AG04450 (cell line): ENCODE results near the gene GPR179. TPM values are rescaled to one million over a fixed set of nuclear protein-coding genes. Genes with fewer than 3 reads are reported as not detected.

Experiments
- CTCF ChIA-PET: fragments of 300-600, 350-600 bp; formaldehyde crosslinking; extraction: SDS; loops from one replicate; lab custom pipeline; 2022; ENCODE audit warnings: antibody characterized with exemption, inconsistent platforms; lab: Charles Lee
- POLR2A ChIA-PET: fragments of 350-600 bp; formaldehyde crosslinking; extraction: SDS; loops from one replicate; lab custom pipeline; 2021; ENCODE audit warnings: antibody characterized with exemption, inconsistent platforms; lab: Yijun Ruan, JAX
- DNase-seq: peaks from one replicate; pipeline ENCODE4 v3.0.0-alpha.2; 2011; ENCODE audit warnings: low read depth, low spot score
- H3K27ac ChIP-seq: one replicate; pipeline ENCODE4 v1.5.1; 2012; ENCODE audit warnings: low read depth, low read length, control low read depth
- H3K27me3 ChIP-seq: one replicate; pipeline ENCODE4 v1.6.0; 2012; ENCODE audit warnings: low read length; ENCODE audit not compliant: control insufficient read depth, insufficient read depth
- H3K4me3 ChIP-seq: 2 replicates; pipeline ENCODE4 v1.5.1; 2011; ENCODE audit warnings: mild to moderate bottlenecking, low read depth, low read length, control low read depth
- H3K9me3 ChIP-seq: 2 replicates; pipeline ENCODE4 v1.5.1; 2012; ENCODE audit warnings: low read length; ENCODE audit not compliant: control insufficient read depth, insufficient read depth
- CTCF ChIP-seq: IDR thresholded peaks from 2 replicates; pipeline ENCODE4 v1.5.1; 2011; ENCODE audit warnings: low read depth, low read length, control low read depth, inconsistent platforms
- polyA plus RNA-seq: library from polyadenylated mRNA; depleted of rRNA; stranded (reverse); fragments of >200 nt; gene quantifications from 2 replicates; pipeline ENCODE4 v1.2.3, GENCODE V29; 2011

The GPR179 gene
- polyA plus RNA-seq, 1 experiment = not detected

GRCh38 chr17:38352245-38353085 is 8.7 kb upstream of the GPR179 start:
- POLR2A ChIA-PET = interaction anchor here (1.2 kb wide), 1 partner anchor 62 kb away, joined by 5 read pairs; no protein-coding TSS in a partner anchor
- H3K27ac ChIP-seq = no peak overlapping the region
- H3K4me3 ChIP-seq = peak overlapping the region; percentile 71
- no peaks in the 10 kb centered on the region for H3K27me3 ChIP-seq
- H3K9me3 ChIP-seq = no peaks in the 10 kb centered on the region; the same call in 1 of the 2 replicates
- no peak for DNase-seq
- no peak for TF ChIP-seq CTCF
- CTCF ChIA-PET = interaction anchor here (0.6 to 5.8 kb wide), 2 partner anchors 59 to 63 kb away, joined by 3 to 40 read pairs; no protein-coding TSS in a partner anchor

- no peaks in the 10 kb centered on the region for H3K27me3 ChIP-seq
- peak within 1 kb of the TSS; percentile 71 for H3K4me3 ChIP-seq
- ChIA-PET CTCF (interaction anchor here (0.7 to 5.8 kb wide), 3 partner anchors 29 to 72 kb away, joined by 3 to 40 read pairs (median 5); no protein-coding TSS in a partner anchor), POLR2A (interaction anchor here (0.6 to 1.2 kb wide), 3 partner anchors 55 to 63 kb away, joined by 3 to 8 read pairs (median 5); partner anchors contain the start of gene MRPL45)
- no peak for TF ChIP-seq CTCF
- no peaks in the 10 kb centered on the region; the same call in 1 of the 2 replicates for H3K9me3 ChIP-seq
- DNase-seq = peak; percentile 55
- H3K27ac ChIP-seq = peak within 1 kb of the TSS; percentile 89
These were observed 7.9 kb upstream of the GPR179 start, which contains the start of gene SOCS7 for GRCh38 chr17:38351412-38352222. SOCS7 (plus strand) TSS chr17:38351844; CDS start chr17:38352053, 209 bp downstream.

- Histone ChIP-seq H3K9me3 (no peaks in the 10 kb centered on the region; the same call in 1 of the 2 replicates), H3K4me3 (no peak overlapping the region), H3K27ac (no peak overlapping the region), H3K27me3 (no peaks in the 10 kb centered on the region)
- no peak for TF ChIP-seq CTCF
- ChIA-PET POLR2A (no interaction called here), CTCF (interaction anchor here (1.2 to 3.9 kb wide), 21 partner anchors 10 to 317 kb away, joined by 3 to 179 read pairs (median 10); no protein-coding TSS in a partner anchor)
- no peak for DNase-seq
These were observed 6.3 kb upstream of the GPR179 start for GRCh38 chr17:38350035-38350434.

- DNase-seq = peak; percentile 55
- no peaks in the 10 kb centered on the region; the same call in 1 of the 2 replicates for H3K9me3 ChIP-seq
- H3K4me3 ChIP-seq = no peak overlapping the region
- peak; percentile 99 for TF ChIP-seq CTCF
- ChIA-PET POLR2A (interaction anchor here (1.0 kb wide), 1 partner anchor 65 kb away, joined by 12 read pairs; no protein-coding TSS in a partner anchor), CTCF (interaction anchor here (0.5 to 3.9 kb wide), 41 partner anchors 10 to 739 kb away, joined by 3 to 179 read pairs (median 5); no protein-coding TSS in a partner anchor)
- H3K27ac ChIP-seq = no peak overlapping the region
- H3K27me3 ChIP-seq = peaks cover under 1% of the 10 kb centered on the region
These were observed 5.5 kb upstream of the GPR179 start for GRCh38 chr17:38349097-38349730.
